GM18907 (cell line): Measurements from ENCODE around the gene TBC1D17.

ENCODE experiments used
- ATAC-seq: cut with Tn5 transposase; IDR thresholded peaks from one replicate; pipeline ENCODE4 v1.9.1; 2021; ENCODE audit warnings: mild to moderate bottlenecking, moderate library complexity; ENCODE audit not compliant: unreplicated experiment

The TBC1D17 gene

GRCh38 chr19:49847731-49848696, 29.5 kb upstream of the TBC1D17 start:
- ATAC-seq = no peak

- ATAC-seq = no peak
Observed at GRCh38 chr19:49848938-49849337, 28.6 kb upstream of the TBC1D17 start.

- ATAC-seq = no peak
Observed at GRCh38 chr19:49849433-49850220, 27.9 kb upstream of the TBC1D17 start.

- ATAC-seq = peak; percentile 4
Observed at GRCh38 chr19:49850221-49850486, 27.3 kb upstream of the TBC1D17 start.

GRCh38 chr19:49850487-49851342, 26.8 kb upstream of the TBC1D17 start, which contains the start of gene PTOV1:
TSS of gene PTOV1 (plus strand) at chr19:49851159.
- ATAC-seq = peak; percentile 78

- ATAC-seq = no peak
Observed at GRCh38 chr19:49851456-49852259, 25.8 kb upstream of the TBC1D17 start.

GRCh38 chr19:49852631-49853126, 24.8 kb upstream of the TBC1D17 start:
- no peak for ATAC-seq

GRCh38 chr19:49853852-49854377, 23.6 kb upstream of the TBC1D17 start:
- no peak for ATAC-seq

GRCh38 chr19:49854378-49855263, 22.9 kb upstream of the TBC1D17 start:
- ATAC-seq = no peak

- no peak for ATAC-seq
Observed at GRCh38 chr19:49855277-49855675, 22.2 kb upstream of the TBC1D17 start.

GRCh38 chr19:49855676-49856573, 21.6 kb upstream of the TBC1D17 start:
- no peak for ATAC-seq

GRCh38 chr19:49856574-49857021, 20.9 kb upstream of the TBC1D17 start:
- ATAC-seq = no peak

GRCh38 chr19:49857061-49857837, 20.3 kb upstream of the TBC1D17 start:
- ATAC-seq = no peak

GRCh38 chr19:49857838-49858087, 19.7 kb upstream of the TBC1D17 start:
- no peak for ATAC-seq

GRCh38 chr19:49858088-49858985, 19.2 kb upstream of the TBC1D17 start:
- ATAC-seq = no peak

- no peak for ATAC-seq
Observed at GRCh38 chr19:49859682-49860335, 17.7 kb upstream of the TBC1D17 start.
